NCI-H2196 (cell line): Measurements from ENCODE around the gene FOXR1.

ENCODE experiments used
- DNase-seq: peaks from one replicate; lab custom pipeline; 2025; ENCODE audit not compliant: unreplicated experiment; lab: John Stamatoyannopoulos, UW

The FOXR1 gene

GRCh38 chr11:119025541-119025940, 54.0 kb downstream of the FOXR1 start:
- no peak for DNase-seq

- DNase-seq, result no peak
Measured at GRCh38 chr11:119025978-119026766, 54.6 kb downstream of the FOXR1 start.

GRCh38 chr11:119026970-119027369, 55.4 kb downstream of the FOXR1 start:
- DNase-seq, result no peak

GRCh38 chr11:119027561-119028345, 56.2 kb downstream of the FOXR1 start:
- DNase-seq, result no peak

- no peak for DNase-seq
Measured at GRCh38 chr11:119028346-119029068, 56.9 kb downstream of the FOXR1 start.

- DNase-seq, result no peak
Measured at GRCh38 chr11:119029069-119029339, 57.4 kb downstream of the FOXR1 start.

GRCh38 chr11:119029340-119030028, 57.9 kb downstream of the FOXR1 start:
- no peak for DNase-seq

- DNase-seq, result no peak
Measured at GRCh38 chr11:119030029-119030328, 58.4 kb downstream of the FOXR1 start.

GRCh38 chr11:119030329-119031047, 58.9 kb downstream of the FOXR1 start, which contains the start of gene SLC37A4:
Gene SLC37A4, minus strand, starts transcription at chr11:119030877.
- peak; percentile 98 for DNase-seq
